NCI-H1092 treated with DMSO at 0.1 percent for 48 hours (cell line): ENCODE measurements around the gene ZCCHC12.
A peak's percentile ranks its signal among the peaks of the same experiment; 100 is the strongest.
"Not testable (repeated sequence)": the region's sequence is repeated elsewhere in the genome, so short reads cannot be mapped to it uniquely, and the experiment has no call there.

ENCODE experiments used
- DNase-seq: peaks from one replicate; lab custom pipeline; 2025; lab: John Stamatoyannopoulos, UW

Gene ZCCHC12

GRCh38 chrX:118823263-118824172 lies at the start of gene ZCCHC12:
ZCCHC12 (plus strand) TSS chrX:118823824; CDS start chrX:118825245, 1,421 bp downstream.
- DNase-seq: peak; percentile 87

- no peak for DNase-seq
These were observed 44.0 kb upstream of the ZCCHC12 start for GRCh38 chrX:118779581-118779980.

GRCh38 chrX:118780509-118780908 lies 43.1 kb upstream of the ZCCHC12 start:
- DNase-seq: no peak

- no peak for DNase-seq
These were observed 42.7 kb upstream of the ZCCHC12 start for GRCh38 chrX:118780911-118781310.

DNA sequence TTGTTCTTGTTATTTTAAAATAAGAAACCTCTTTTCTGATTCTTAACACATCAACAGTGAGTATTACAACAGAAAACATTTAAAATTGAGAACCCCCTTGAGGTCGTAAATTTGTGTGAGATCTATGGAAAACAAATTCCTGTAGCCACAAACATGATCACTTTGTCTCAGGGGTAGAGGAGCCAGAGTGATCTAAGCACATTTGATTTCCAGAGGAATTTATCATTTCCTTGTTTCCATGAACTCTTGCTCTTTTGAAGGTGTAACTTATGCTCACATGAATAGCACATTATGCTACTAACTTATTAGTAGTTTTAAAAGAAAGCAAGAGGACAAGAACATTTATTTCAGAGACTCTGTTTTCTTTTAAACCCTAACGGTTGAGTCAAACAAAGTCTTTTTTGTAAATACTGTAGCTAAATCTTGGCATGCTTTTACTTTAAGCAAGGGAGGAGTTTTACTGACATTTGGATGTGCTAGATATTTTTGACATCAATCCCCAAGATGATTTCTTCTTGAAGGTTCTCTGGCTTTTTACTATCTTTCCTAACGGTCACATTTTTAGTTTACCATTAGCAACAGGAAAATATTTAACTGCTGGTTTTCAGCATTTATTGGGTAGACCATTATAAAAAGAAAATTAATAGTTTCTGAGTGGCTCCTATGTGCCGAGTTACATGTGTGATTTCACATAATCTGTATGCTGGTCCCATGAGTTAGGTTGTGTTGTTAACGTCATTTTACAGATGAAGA lies 27.9 kb upstream of the ZCCHC12 start:
- no peak for DNase-seq

DNA sequence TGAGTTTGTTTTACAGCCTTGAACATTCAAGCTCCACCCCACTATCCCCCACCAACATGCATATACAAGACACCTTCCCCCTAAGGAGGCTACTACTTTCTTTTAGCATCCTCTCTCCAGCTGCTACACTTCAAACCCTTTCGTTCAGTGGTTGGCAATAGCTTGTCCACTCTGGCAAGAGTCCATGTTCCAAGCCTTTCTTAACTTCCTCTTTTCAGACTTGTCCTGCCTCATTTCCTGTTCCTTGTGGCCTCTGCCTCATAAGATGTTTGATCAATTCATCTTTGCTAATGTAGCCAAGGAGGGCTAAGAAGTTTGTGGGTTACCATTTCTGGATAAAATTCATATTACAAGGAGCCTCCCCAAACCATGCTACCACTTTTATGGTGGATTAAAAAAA lies 20.8 kb upstream of the ZCCHC12 start:
- no peak for DNase-seq

- DNase-seq: peak; percentile 54
These were observed 16.2 kb upstream of the ZCCHC12 start for GRCh38 chrX:118807151-118808017.

DNA sequence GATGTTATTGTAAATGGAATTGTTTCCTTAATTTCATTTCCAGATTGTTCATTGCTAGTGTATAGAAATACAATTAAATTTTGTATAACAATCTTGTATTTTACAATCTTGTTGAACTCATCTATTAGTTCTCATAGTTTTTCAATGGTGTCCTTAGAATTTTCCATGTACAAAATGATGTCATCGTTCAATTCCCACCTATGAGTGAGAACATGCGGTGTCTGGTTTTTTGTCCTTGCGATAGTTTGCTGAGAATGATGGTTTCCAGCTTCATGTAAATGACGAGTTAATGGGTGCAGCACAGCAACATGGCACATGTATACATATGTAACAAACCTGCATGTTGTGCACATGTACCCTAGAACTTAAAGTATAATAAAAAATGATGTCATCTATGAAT lies 6.4 kb upstream of the ZCCHC12 start:
- DNase-seq: not testable (repeated sequence)

GRCh38 chrX:118824173-118824730 lies 628 bp downstream of the ZCCHC12 start:
- peak; percentile 10 for DNase-seq

- DNase-seq: no peak
These were observed 1.6 kb downstream of the ZCCHC12 start for GRCh38 chrX:118825227-118825626.

GRCh38 chrX:118839334-118839958 lies 15.8 kb downstream of the ZCCHC12 start:
- peak; percentile 45 for DNase-seq

GRCh38 chrX:118847676-118848075 lies 24.1 kb downstream of the ZCCHC12 start:
- DNase-seq: peak; percentile 50

DNA sequence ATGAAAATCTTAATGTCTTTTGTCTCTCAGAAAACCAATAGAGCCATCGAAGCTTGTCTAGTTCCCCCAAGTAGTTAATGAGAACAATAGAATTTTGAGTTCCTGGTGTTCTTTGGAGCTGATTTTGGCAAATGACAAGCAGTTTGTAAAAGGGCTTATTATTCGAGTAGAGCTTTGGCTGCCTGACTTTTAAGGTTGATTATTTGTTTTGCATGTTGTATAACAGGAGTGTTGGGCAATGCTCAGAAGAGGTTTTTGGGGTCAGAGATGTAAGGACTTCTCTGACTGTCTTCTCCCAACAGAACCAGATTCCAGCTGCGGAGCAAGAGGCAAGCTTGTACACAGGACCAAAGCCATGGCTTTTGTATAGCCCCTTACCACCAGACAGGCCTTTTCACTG lies 30.0 kb downstream of the ZCCHC12 start:
- DNase-seq: no peak

DNA sequence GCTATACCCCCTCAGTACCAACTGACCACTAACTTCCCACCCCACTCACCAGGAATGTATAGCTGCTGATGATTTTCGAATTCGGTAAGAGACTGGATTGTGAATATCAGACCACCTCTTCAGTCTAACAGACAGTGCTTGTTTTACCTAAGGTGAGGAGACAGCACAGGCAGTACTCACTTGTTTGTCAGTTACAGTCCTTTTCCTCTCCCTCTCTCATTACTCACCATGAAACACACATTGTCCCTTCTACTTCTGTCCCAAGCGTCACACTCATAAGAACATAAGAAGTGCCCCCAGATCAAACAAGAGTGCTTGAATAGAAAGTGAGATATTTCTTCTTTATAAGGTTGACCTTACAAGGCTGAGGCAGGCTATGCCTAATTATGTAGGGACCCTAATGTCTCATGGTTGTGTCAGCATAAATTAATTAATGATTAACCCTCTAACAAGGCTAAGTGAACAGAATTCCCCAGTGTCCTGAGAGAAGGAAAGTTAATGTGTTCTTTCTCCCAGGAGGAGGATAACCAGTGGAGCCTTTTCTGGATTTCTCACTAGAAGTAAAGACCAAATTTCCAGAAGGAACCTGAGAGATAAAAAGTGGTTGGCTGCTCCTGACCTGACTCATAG lies 32.2 kb downstream of the ZCCHC12 start:
- DNase-seq: no peak

DNA sequence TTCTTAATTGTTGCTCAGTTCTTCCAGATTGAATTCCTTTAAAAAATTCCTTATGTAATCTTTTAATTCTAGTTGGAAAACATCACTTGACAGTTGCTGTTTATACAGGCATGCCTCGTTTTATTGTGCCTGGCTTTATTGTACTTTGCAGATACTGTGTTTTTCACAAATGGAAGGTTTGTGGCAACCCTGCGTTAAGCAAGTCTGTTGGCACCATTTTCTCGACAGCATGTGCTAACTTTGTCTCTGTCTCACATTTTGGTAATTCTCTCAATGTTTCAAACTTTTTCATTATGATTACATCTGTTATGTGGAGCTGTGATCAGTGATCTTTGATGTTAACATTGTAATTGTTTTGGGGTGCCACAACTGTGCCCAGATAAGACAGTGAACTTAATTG lies 33.4 kb downstream of the ZCCHC12 start:
- no peak for DNase-seq

- no peak for DNase-seq
These were observed 37.7 kb downstream of the ZCCHC12 start for GRCh38 chrX:118861338-118861737.

- no peak for DNase-seq
These were observed 38.5 kb downstream of the ZCCHC12 start for GRCh38 chrX:118862091-118862490.

DNA sequence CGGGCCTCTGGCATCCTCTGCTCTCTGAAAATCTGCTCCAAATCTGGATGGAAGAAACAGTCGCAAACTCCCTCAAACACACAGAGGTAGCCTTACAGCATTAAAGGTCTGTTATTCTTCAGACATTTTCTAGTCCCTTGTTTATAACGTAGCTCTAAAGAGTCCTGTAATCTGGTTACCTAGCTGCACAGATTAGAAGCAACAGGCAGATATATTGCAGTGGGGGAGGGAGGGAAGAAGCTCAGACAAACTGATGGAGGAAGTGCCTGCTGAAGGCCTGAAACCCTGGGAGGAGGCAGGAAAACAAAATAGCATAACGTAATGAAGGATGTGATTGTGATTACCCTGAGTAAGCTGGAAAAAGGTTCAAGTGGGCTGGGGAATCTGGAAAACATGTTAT lies 39.4 kb downstream of the ZCCHC12 start:
- DNase-seq: no peak

GRCh38 chrX:118864063-118864635 lies 40.5 kb downstream of the ZCCHC12 start:
- no peak for DNase-seq

GRCh38 chrX:118865231-118865630 lies 41.6 kb downstream of the ZCCHC12 start:
- DNase-seq: no peak
